Measurements from ENCODE around the gene SPACA7. TPM values are rescaled to one million over a fixed set of nuclear protein-coding genes. Genes with fewer than 3 reads are reported as not detected.

SPACA7 gene
- total RNA-seq, 1 donor from 2014 or later: not detected

GRCh38 chr13:112457485-112457884 is 81.3 kb downstream of the SPACA7 start:
- no peak for ATAC-seq
- DNase-seq (ENCODE audit: low spot score): no peak

GRCh38 chr13:112462408-112462807 is 86.3 kb downstream of the SPACA7 start:
- no peak for ATAC-seq
- DNase-seq (ENCODE audit: low spot score): no peak

- no peak for DNase-seq (ENCODE audit: low spot score)
Observed at GRCh38 chr13:112464720-112465119, 88.6 kb downstream of the SPACA7 start.

GRCh38 chr13:112465251-112466131 is 89.3 kb downstream of the SPACA7 start:
- ATAC-seq: no peak
- DNase-seq (ENCODE audit: low spot score): no peak

More at GRCh38 chr13:112464720-112465119, 88.6 kb downstream of the SPACA7 start:
- ATAC-seq: no peak

- DNase-seq (ENCODE audit: low spot score): no peak
- no peak for ATAC-seq
Observed at GRCh38 chr13:112466132-112467058, 90.2 kb downstream of the SPACA7 start.

GRCh38 chr13:112467236-112467635 is 91.1 kb downstream of the SPACA7 start:
- ATAC-seq (no peak), DNase-seq (ENCODE audit: low spot score) (no peak)

GRCh38 chr13:112468069-112468468 is 91.9 kb downstream of the SPACA7 start:
- ATAC-seq (no peak), DNase-seq (ENCODE audit: low spot score) (no peak)

- ATAC-seq: no peak
- no peak for DNase-seq (ENCODE audit: low spot score)
Observed at GRCh38 chr13:112469071-112469745, 93.1 kb downstream of the SPACA7 start.

GRCh38 chr13:112473818-112474217 is 97.7 kb downstream of the SPACA7 start:
- no peak for DNase-seq (ENCODE audit: low spot score)
- ATAC-seq: peak; percentile 83

- DNase-seq (ENCODE audit: low spot score) (no peak), ATAC-seq (peak; percentile 49)
Observed at GRCh38 chr13:112474869-112475268, 98.7 kb downstream of the SPACA7 start.

GRCh38 chr13:112475889-112476288 is 99.7 kb downstream of the SPACA7 start:
- DNase-seq (ENCODE audit: low spot score) (no peak), ATAC-seq (peak; percentile 45)

GRCh38 chr13:112477070-112477619 is 101.0 kb downstream of the SPACA7 start:
- DNase-seq (ENCODE audit: low spot score): no peak
- ATAC-seq: peak; percentile 44

GRCh38 chr13:112479389-112479788 is 103.2 kb downstream of the SPACA7 start:
- ATAC-seq: no peak
- no peak for DNase-seq (ENCODE audit: low spot score)

GRCh38 chr13:112481458-112481857 is 105.3 kb downstream of the SPACA7 start:
- ATAC-seq (no peak), DNase-seq (ENCODE audit: low spot score) (no peak)

GRCh38 chr13:112483299-112483698 is 107.1 kb downstream of the SPACA7 start:
- no peak for ATAC-seq
- DNase-seq (ENCODE audit: low spot score): no peak

Other genes with a start within 250 kb of the SPACA7 start
- gene TUBGCP3, start 211.8 kb downstream of the SPACA7 start, total RNA-seq: 18.8 TPM

Measured in left lobe of liver (tissue), 2 donors.